Gastrocnemius medialis (tissue), 4 donors: ENCODE results near the gene MX1.

Source experiments
- POLR2A ChIP-seq, 2 donors: fragments of 450-650 bp; IDR thresholded peaks; one replicate each; pipeline ENCODE4 v1.6.1; 2017; ENCODE audit warnings: antibody characterized with exemption in 2 of 2, mild to moderate bottlenecking in 2 of 2, moderate library complexity in 2 of 2
- TF ChIP-seq, protein P1 (sequence below), 5 experiments: fragments of 450-650 bp in 3 of 5; fragments of 200-600 bp in 2 of 5; sonication (generic) in 2 of 5; IDR thresholded peaks in 4 of 5; conservative IDR thresholded peaks in 1 of 5; 1 replicate in 4 of 5; 2 replicates in 1 of 5; pipeline ENCODE4 v1.5.1; 2016 to 2019; ENCODE audit warnings: antibody characterized with exemption in 5 of 5, mild to moderate bottlenecking in 3 of 5, moderate library complexity in 3 of 5

DNA sequence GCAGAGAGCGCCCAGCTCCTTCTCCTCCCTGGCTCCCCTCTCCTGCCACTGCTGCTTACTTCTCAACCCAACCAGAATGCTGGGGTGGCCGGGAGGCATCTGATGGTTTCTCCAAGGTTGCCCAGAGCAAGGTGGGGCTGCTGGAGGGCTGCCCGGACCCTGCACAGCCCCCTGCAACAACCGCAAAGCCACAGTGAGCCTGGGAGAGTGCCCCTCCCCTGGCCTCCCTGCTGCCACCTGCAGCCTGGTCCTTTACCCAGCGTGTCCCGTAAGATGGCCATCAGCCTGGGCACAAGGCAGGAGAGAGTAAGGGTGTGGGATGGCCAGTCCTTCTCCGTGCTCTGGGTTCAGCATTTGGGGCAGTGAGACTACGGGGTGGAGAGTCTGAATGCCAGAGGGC, 47.2 kb upstream of the MX1 start:
- TF ChIP-seq, protein P1, sequence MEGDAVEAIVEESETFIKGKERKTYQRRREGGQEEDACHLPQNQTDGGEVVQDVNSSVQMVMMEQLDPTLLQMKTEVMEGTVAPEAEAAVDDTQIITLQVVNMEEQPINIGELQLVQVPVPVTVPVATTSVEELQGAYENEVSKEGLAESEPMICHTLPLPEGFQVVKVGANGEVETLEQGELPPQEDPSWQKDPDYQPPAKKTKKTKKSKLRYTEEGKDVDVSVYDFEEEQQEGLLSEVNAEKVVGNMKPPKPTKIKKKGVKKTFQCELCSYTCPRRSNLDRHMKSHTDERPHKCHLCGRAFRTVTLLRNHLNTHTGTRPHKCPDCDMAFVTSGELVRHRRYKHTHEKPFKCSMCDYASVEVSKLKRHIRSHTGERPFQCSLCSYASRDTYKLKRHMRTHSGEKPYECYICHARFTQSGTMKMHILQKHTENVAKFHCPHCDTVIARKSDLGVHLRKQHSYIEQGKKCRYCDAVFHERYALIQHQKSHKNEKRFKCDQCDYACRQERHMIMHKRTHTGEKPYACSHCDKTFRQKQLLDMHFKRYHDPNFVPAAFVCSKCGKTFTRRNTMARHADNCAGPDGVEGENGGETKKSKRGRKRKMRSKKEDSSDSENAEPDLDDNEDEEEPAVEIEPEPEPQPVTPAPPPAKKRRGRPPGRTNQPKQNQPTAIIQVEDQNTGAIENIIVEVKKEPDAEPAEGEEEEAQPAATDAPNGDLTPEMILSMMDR (IDR thresholded peaks at IDR 0.05 in 4 of 5, conservative IDR thresholded peaks at IDR 0.05 in 1 of 5), result no peak
- no peak for TF ChIP-seq POLR2A (IDR thresholded peaks at IDR 0.05)
